ENCODE results near the gene LLGL2.
A peak's percentile ranks its signal among the peaks of the same experiment; 100 is the strongest.

Gene LLGL2

DNA sequence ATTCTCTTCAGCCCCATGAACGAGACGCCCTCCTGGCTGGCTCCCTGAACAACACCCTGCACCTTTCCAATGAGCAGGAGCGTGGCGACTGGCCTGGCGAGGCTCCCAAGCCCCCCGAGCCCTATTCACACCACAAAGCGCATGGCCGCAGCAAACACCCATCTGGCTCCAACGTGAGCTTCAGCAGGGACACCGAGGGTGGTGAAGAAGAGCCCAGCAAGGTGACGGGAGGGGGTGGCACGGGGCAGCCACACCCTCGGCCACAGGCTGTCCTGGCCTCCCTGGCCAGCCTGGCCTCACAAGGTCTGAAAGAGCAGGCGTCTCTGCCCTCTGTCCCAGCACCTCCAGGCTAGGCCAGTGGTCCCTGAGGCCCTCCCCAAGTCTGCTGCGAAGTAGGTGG lies 33.8 kb upstream of the LLGL2 start:
- DNase-seq, result no peak

DNA sequence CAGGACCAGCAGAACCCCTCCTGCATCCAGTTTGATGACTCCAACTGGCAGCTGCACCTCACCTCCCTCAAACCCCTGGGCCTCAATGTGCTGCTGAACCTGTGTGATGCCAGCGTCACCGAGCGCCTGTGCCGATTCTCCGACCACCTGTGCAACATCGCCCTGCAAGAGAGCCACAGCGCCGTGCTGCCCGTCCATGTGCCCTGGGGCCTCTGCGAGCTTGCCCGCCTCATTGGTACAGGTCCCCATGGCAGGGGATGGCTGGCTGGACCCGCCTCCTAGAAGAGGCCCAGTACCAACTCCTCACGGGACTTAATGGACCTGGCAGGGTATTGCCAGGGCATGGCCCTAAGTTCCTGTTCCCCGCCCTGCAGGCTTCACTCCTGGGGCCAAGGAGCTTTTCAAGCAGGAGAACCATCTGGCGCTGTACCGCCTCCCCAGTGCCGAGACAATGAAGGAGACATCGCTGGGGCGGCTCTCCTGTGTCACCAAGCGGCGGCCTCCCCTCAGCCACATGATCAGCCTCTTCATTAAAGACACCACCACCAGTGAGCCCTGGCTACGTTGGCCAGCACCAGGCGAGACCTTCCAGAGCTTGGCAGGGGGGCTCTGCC lies 32.8 kb upstream of the LLGL2 start:
- DNase-seq, result no peak

DNA sequence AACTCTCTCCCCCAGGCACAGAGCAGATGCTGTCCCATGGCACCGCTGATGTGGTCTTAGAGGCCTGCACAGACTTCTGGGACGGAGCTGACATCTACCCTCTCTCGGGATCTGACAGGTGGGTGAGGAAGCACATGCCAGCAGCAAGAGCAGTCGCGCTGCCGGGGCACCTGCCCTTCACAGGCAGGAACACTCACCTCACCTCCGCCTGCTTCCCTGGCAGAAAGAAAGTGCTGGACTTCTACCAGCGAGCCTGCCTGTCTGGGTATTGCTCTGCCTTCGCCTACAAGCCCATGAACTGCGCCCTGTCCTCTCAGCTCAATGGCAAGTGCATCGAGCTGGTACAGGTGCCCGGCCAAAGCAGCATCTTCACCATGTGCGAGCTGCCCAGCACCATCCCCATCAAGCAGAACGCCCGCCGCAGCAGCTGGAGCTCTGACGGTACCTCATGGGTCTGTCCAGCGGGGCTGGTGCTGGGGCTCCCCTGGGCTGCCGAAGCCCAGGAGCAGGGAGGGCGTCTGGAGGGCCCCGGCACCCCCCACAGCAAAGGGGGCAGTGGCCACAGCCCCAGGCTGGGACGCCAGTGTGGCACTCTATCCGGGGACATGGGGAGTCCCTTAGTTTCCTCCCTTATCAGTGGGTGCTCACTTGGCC lies 31.9 kb upstream of the LLGL2 start:
- no peak for DNase-seq

DNA sequence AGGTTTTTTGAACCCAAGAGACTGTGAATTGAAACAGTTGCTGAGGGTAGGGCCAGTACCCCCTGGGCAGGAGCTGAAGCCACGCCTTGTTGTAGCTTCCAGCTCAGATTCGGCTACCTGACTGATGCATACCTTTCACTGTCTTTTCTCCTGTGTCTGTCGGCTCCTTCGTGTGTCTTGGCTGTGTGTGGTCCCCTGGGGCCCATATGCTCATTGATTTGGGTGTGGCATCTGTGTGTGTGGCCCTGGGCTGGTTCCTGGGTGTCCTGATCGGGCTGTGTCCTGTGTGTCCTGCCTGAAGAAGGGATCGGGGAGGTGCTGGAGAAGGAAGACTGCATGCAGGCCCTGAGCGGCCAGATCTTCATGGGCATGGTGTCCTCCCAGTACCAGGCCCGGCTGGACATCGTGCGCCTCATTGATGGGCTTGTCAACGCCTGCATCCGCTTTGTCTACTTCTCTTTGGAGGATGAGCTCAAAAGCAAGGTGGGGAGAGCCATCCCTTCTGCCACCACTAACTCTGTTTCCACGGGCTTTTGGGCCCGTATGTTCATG lies 31.1 kb upstream of the LLGL2 start:
- no peak for DNase-seq

GRCh38 chr17:75496005-75496404 lies 29.5 kb upstream of the LLGL2 start:
- no peak for DNase-seq

DNA sequence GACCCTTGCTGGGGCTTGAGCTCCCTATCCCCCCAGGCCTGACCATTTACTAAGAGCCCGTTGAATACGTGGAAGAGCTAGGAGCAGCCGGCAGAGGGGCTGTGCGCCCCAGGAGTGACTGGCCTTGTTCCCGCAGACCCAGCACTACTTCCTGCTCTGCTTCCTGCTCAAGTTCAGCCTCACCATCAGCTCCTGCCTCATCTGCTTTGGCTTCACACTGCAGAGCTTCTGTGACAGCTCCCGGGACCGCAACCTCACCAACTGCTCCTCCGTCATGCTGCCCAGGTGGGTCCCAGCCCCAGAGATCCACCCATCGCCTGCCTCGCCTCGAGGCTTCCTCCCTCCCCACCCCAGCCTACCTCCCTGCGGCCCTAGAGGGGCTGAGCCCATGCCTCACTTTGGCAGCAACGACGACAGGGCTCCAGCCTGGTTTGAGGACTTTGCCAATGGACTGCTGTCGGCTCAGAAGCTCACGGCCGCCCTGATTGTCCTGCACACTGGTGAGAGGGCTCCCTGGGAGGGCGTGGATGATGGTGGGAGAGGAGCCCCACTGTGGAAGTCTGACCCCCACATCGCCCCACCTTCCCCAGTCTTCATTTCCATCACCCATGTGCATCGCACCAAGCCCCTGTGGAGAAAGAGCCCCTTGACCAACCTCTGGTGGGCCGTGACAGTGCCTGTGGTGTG lies 27.3 kb upstream of the LLGL2 start:
- DNase-seq, result no peak

GRCh38 chr17:75498726-75499213 lies 26.7 kb upstream of the LLGL2 start:
- DNase-seq, result no peak

DNA sequence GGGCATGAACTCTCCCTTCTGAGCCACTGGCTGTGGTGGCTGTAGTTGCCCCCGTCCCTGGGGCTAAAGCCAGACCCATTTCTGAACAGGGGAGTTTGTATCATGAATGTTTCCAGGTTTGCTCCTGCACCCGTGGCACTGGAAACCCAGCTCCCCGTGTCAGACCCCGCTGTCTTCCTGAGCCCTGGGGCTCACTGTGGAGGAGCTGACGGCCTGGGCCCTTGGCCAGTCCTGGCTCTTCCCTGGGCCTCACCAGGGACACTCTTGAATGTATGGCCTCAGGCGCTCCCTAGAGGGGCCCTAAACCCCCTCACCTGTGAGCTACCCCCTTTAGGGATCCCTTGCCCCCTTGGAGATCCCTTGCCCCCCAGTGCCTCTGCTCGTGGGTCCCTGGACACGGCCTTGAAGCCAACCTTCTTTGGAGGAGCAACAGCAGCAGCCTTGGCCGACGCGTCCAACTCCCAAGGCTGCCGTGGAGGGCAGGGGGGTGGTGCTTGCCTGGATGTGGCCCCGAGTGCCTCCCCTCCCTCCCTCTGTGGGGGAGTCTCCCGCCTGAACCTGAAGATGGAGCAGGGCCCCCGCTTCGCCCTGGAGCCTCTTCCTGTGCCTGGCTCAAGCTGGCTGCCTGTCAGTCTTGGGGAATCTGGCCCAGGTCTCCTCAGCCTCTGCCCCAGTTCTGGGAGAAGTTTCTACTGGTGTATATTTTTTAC lies 26.0 kb upstream of the LLGL2 start:
- DNase-seq, result no peak

DNA sequence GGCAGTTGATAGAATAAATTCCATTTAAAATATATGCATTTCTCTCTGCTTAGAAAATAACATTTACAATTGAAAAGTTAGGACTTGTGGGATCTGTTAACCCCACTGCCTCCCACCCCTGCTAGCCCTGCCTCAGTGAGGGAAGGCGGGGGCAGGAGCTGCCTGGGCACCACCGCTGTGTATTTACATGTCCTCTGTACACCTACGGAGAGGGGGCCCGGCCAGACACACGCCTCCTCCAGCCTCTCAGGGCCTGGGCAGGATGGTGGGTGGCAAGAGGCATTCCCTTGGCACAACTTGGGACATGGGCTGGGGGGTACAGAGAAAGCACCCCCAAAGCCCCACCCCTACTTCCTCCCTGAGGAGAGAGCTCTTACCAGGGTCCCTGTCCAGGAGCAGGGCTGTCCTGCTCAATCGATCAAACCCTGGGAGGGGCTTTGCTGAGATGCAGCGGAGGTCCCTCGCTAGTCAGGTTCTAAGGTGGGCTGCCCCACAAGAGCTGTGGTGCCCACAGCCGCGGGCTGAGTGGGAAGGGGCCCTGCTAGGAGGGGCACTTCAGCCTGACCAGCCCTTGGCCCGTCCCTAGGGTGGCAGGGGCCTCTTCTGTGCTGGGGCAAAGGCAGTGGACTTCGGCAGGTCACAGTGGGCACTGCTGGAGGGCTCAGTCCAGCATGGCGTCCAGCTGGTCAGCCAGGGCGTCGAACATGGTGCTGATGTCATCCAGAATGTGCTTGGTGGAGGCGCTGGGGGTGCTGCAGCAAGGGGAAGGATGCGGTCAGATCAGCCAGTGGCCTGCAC lies 24.9 kb upstream of the LLGL2 start:
- DNase-seq, result no peak

DNA sequence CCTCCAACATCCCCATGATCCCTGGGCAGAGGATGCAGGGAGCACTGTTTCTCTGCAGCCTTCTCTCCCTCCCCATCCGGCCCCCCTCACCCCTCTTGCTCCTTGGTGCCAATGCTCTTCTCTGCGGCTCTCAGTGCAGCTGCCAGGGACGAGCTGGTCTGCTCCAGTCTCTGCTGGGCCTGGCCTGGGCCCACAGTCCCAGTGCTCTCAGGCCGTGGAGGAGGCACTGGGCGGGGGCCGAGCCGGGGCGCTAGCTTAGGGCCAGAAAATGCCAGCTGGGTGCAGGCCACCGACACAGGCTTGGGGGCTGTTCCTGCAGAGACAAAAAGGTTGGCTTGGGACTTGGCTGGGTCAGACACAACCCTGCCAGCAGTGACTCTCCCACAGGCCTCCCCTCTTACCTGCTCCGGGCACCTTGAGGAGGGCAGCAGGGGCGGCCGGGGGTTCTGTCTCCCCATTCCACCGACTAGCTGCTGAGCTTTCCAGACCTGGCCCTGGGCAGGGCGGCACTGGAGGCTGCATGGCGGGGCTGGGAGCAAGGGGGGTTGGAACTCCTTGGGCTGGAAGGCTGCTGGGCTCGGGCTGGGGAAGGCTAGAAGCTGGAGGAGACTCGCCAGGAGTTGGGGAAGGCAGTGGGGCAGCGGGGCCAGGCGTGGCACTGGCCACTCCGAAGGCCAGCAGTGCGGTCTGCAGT lies 24.0 kb upstream of the LLGL2 start:
- DNase-seq, result no peak

DNA sequence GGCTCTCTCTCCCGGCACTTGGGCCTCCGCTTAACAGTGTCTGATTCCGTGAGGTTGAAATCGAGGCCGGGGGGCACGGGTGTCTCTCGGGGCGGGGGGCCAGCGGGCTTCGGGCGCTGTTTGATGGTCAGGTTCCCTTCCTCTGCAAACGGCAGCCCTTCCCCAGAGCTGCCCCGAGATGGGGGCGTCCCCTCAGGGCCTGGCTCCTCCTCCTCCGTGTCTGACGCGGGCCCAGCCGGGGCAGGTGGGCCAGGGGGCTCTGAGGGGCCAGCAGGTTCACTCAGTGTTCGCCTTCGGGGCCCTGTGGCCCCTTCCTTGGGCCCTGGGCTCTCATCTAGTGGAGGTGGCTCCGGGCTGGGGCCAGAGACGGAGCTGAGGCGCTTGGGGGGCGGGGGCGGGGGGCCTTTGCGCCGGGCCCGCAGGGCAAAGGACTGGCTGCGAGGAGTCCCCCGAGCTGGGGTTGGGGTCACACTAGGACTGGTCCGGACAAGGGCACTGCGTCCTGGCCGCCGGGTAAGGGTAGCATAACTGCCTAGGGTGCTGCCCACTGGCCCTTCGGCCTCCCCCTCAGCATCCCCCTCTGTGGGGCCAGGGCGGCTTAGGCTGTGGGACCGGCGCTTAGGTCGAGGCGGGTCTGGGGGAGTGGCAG lies 23.3 kb upstream of the LLGL2 start:
- DNase-seq, result no peak

DNA sequence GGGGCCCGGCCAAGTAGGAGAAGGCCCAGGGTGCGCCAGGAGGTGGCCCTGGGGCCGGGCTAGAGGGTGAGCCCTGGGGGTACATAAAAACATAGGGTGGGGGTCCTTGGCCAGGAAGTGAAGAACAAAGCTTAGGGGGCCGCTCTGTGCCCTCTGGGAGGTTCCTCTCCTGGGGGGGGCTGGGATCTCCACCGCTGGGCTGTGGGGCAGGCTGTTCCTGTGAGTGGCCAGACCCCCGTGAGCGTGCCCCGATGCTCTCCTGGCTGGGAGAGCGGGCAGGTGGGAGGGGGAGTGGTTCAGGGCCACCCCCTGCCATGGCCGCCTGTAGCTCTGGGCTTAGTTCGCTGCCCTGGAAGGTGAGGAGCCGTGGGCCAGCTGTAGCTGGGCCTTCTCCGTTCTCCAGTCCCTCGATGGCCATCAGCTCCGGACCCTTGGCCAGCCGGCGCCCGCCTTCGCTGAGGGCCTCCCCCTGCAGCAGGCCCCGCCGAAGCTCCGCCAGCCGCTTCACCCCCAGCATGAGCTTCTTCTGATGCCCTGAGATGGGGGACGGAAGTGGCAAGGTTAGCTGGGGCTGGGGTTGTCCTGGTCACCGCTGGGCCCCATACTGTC lies 22.7 kb upstream of the LLGL2 start:
- DNase-seq, result no peak

DNA sequence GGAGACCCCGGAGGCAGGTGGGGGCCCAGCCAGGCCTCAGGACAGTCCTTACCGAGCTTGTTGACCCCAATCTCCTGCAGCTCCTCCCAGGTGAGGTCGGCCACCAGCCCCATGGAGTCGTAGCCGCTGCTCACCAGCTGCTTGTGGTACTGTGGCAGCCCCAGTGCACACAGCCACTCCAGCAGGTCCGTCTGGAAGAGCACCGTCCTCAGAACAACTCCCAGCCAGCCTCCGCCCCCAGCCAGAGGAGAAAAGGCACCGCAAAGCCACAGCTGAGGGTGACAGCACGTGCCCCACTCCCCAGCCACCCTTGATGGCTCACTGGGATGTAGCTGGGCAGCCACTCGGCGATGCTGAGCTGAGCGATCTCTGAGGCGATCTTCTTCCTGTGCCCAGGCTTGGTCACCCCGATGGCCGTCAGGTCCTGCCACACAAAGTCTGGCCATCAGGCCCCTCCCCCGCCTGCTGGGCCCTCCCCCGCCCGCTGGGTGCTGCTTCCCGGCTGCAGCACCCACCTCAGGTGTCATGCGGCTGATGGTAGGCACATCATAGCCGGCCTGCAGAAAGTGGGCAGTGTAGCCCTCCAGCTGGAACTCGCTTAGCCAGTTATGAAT lies 22.1 kb upstream of the LLGL2 start:
- DNase-seq, result no peak

DNA sequence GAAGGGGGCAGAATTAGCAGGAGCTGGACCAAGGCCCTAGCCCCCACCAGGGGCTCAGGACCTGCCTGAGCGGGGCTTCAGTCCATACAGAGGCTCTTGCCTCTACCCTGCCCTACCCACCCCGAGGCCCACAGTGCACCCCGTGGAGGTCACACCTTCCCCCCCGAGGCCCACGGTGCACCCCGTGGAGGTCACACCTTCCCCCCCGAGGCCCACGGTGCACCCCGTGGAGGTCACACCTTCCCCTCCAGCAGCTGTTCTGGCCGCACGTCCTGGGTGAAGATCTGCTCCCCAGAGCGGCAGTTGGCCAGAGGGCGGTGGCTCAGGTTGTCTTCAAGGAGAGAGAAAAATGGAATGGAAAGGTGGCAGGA lies 21.5 kb upstream of the LLGL2 start:
- no peak for DNase-seq

DNA sequence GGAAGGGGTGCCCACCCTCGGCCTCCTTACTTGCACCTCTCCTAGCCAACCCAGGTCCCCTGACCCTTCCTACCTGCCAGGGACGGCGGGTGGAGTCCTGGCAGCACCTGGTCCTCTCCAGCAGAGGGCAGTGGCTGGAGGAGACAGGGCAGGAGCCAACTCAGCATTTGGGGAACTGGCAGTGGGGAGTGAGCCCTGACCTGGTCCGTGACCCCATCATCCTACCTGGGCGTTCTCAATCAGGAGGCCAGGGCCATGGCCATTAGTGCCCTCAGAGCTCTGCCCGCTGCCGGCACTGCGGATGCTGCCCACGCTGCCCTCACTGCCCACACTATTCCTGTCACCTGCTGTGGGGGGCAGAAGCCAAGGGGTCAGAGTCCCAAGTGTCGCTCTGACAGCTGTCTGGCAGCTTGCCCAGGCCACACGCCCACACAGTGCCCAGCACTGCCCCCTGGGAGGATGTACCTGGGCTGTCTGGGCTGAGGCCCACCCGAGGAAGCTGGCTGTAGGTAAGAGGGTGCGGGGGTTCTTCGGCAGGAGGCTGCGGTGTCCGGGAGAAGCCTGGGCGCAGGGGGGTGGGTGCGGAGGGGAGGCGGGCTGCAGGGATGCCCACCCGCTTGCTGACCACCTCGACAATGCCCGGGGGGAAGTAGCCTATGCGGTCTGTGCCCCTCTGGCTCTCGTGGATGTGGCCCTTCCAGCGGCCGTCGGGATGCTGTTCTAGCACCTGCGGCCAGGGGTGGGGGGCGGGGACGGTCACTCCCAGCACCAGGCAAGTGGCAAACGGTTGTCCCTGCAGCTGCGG lies 20.9 kb upstream of the LLGL2 start:
- peak; percentile 18 for DNase-seq

DNA sequence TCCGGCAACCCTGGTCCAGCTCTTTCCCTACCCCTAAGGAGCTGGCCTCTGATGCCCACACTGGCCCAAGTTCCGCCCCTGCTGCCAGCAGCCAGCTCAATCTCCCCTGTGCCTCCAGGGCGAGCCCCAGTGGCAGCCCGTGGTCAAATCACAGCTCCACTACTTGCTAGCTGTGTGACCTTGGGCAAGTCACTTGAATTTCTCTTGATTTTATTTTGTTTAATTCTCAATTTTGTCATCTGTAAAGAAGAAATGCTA lies 20.4 kb upstream of the LLGL2 start:
- DNase-seq, result no peak

DNA sequence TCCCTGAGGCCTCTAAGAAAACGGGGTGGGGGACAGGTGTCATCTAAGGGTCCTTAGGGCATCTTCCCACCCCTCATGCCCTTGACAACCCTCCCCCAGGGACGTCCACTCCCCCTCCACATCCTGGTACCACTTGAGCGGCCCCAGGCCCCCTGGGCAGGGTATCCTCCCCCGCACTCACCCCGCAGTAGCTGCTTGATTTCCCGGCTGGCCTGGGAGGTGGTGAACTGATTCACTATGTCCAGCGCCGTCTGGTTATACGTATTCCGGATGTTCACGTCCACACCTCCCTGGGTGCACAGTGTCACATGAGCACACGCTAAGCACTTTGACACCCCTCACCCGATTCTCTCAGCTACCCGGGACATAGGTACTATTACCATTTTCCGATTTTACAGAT lies 19.9 kb upstream of the LLGL2 start:
- no peak for DNase-seq

DNA sequence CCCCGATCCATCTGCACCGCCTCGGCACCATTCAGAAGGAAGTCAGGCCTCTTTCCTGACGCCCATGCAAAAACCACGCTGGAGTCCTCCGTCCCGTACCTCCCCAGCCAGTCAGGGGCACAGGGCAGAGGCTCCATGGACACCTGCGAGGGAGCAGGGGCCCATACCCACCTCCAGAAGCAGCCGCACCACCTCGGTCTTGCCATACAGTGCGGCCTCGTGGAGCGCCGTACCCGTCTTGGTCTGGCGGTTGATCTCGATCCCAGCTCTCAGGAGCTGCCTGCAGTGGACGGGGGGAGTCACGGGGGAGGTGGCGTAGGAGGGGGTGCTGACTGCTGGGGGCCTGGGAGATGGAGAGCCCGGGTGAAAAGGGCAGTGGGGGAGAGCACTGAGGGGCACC lies 19.4 kb upstream of the LLGL2 start:
- DNase-seq, result no peak

- DNase-seq, result no peak
These were observed 18.6 kb upstream of the LLGL2 start for GRCh38 chr17:75506888-75507287.

Measured in activated CD4-positive, alpha-beta T cell treated with anti-CD3 and anti-CD28 coated beads for 1 hour (primary cell).